DOHH2 (cell line): ENCODE results near the gene PYCARD.

Experiments used
- H3F3A ChIP-seq: fragments of 200-600 bp; sonication (generic), shearing (Covaris generic); 2 replicates; pipeline ENCODE4 v1.6.0; 2016; ENCODE audit warnings: antibody characterized with exemption, mild to moderate bottlenecking; ENCODE audit not compliant: control insufficient read depth, insufficient read depth
- H3K27ac ChIP-seq: fragments of 200-600 bp; sonication (generic); 2 replicates; pipeline ENCODE4 v1.5.1; 2014; ENCODE audit warnings: low read depth, mild to moderate bottlenecking, low read length, moderate library complexity
- H3K27me3 ChIP-seq: fragments of 200-600 bp; sonication (generic); 2 replicates; pipeline ENCODE4 v1.6.1; 2014; ENCODE audit warnings: mild to moderate bottlenecking, low read length, mixed read lengths; ENCODE audit not compliant: control insufficient read depth
- H3K36me3 ChIP-seq: fragments of 200-600 bp; sonication (generic); 2 replicates; pipeline ENCODE4 v1.6.1; 2014; ENCODE audit warnings: mild to moderate bottlenecking, low read length, moderate library complexity, mixed read lengths; ENCODE audit not compliant: control insufficient read depth
- H3K4me1 ChIP-seq: fragments of 200-600 bp; sonication (generic); 2 replicates; pipeline ENCODE4 v1.6.1; 2014; ENCODE audit warnings: mild to moderate bottlenecking, low read length, mixed read lengths; ENCODE audit not compliant: control insufficient read depth
- H3K4me2 ChIP-seq: fragments of 200-600 bp; sonication (generic); 2 replicates; pipeline ENCODE4 v1.6.0; 2014; ENCODE audit warnings: mild to moderate bottlenecking, low read length, moderate library complexity
- H3K4me3 ChIP-seq: fragments of 200-600 bp; sonication (generic); 2 replicates; pipeline ENCODE4 v1.5.1; 2014; ENCODE audit warnings: mild to moderate bottlenecking, low read length, mixed read lengths
- H3K79me2 ChIP-seq: fragments of 200-600 bp; sonication (generic); 2 replicates; pipeline ENCODE4 v1.6.1; 2014; ENCODE audit warnings: mild to moderate bottlenecking, low read length, mixed read lengths; ENCODE audit not compliant: control insufficient read depth
- H3K9me2 ChIP-seq: fragments of 200-600 bp; sonication (generic); replicated peaks from 2 replicates; pipeline ENCODE4 v1.6.1; 2014; ENCODE audit warnings: mild to moderate bottlenecking, low read length, mixed read lengths; ENCODE audit not compliant: control insufficient read depth
- H3K9me3 ChIP-seq: fragments of 200-600 bp; sonication (generic); 2 replicates; pipeline ENCODE4 v1.6.1; 2014; ENCODE audit warnings: antibody characterized with exemption, low read length, mixed read lengths; ENCODE audit not compliant: control insufficient read depth, insufficient read depth
- H4K20me1 ChIP-seq: fragments of 200-600 bp; sonication (generic); 2 replicates; pipeline ENCODE4 v1.6.0; 2014; ENCODE audit warnings: low read depth, mild to moderate bottlenecking, antibody characterized with exemption, low read length, moderate library complexity; ENCODE audit not compliant: control insufficient read depth, insufficient read depth
- CTCF ChIP-seq: fragments of 200-600 bp; sonication (generic); IDR thresholded peaks from one replicate; pipeline ENCODE4 v1.5.1; 2014; ENCODE audit warnings: antibody characterized with exemption, mild to moderate bottlenecking, low read depth, low read length; ENCODE audit not compliant: poor library complexity, severe bottlenecking
- EZH2phosphoT487 ChIP-seq: fragments of 200-600 bp; sonication (generic); IDR thresholded peaks from 2 replicates; pipeline ENCODE4 v1.6.1; 2017; ENCODE audit warnings: borderline replicate concordance, mild to moderate bottlenecking, antibody characterized with exemption, low read length, moderate library complexity, mixed read lengths

Gene PYCARD

GRCh38 chr16:31242206-31242605, 39.6 kb upstream of the PYCARD start:
- peaks cover 14% of the 10 kb centered on the region for H3K4me1 ChIP-seq
- no peaks in the 10 kb centered on the region for H3K9me3 ChIP-seq
- H3K79me2 ChIP-seq, result no peaks in the 10 kb centered on the region
- H3K9me2 ChIP-seq, result no peaks in the 10 kb centered on the region
- no peaks in the 10 kb centered on the region for H3K36me3 ChIP-seq
- no peak overlapping the region for H3K27ac ChIP-seq
- no peak overlapping the region for H3K4me2 ChIP-seq
- H3K4me3 ChIP-seq, result no peak overlapping the region
- H3F3A ChIP-seq, result peaks cover 5% of the 10 kb centered on the region
- no peaks in the 10 kb centered on the region for H4K20me1 ChIP-seq
- H3K27me3 ChIP-seq, result peaks cover 8% of the 10 kb centered on the region
- TF ChIP-seq EZH2phosphoT487 (no peak), CTCF (no peak)

GRCh38 chr16:31238041-31238440, 35.5 kb upstream of the PYCARD start:
- Histone ChIP-seq H3K9me2 (no peaks in the 10 kb centered on the region), H3K9me3 (no peaks in the 10 kb centered on the region), H3K27ac (no peak overlapping the region), H3K27me3 (peaks cover 8% of the 10 kb centered on the region), H3K4me3 (no peak overlapping the region), H3K79me2 (no peaks in the 10 kb centered on the region), H3F3A (no peaks in the 10 kb centered on the region), H3K4me2 (no peak overlapping the region), H3K4me1 (no peaks in the 10 kb centered on the region), H3K36me3 (no peaks in the 10 kb centered on the region), H4K20me1 (no peaks in the 10 kb centered on the region)
- TF ChIP-seq EZH2phosphoT487, result no peak

GRCh38 chr16:31229501-31229900, 26.9 kb upstream of the PYCARD start:
- TF ChIP-seq CTCF (no peak), EZH2phosphoT487 (no peak)
- no peaks in the 10 kb centered on the region for H4K20me1 ChIP-seq
- no peaks in the 10 kb centered on the region for H3K27me3 ChIP-seq
- H3K9me3 ChIP-seq, result no peaks in the 10 kb centered on the region
- H3K4me3 ChIP-seq, result no peak overlapping the region
- H3F3A ChIP-seq, result no peaks in the 10 kb centered on the region
- no peak overlapping the region for H3K27ac ChIP-seq
- H3K36me3 ChIP-seq, result no peaks in the 10 kb centered on the region
- no peak overlapping the region for H3K4me2 ChIP-seq
- H3K79me2 ChIP-seq, result no peaks in the 10 kb centered on the region
- H3K9me2 ChIP-seq, result no peaks in the 10 kb centered on the region
- H3K4me1 ChIP-seq, result no peaks in the 10 kb centered on the region

- Histone ChIP-seq H3K4me2 (no peak overlapping the region), H3K27ac (no peak overlapping the region), H3K4me3 (no peak overlapping the region), H4K20me1 (no peaks in the 10 kb centered on the region), H3K36me3 (no peaks in the 10 kb centered on the region), H3K79me2 (no peaks in the 10 kb centered on the region), H3K27me3 (no peaks in the 10 kb centered on the region), H3K4me1 (no peaks in the 10 kb centered on the region), H3F3A (no peaks in the 10 kb centered on the region), H3K9me2 (no peaks in the 10 kb centered on the region), H3K9me3 (no peaks in the 10 kb centered on the region)
- TF ChIP-seq EZH2phosphoT487, result no peak
Measured at GRCh38 chr16:31228206-31228605, 25.6 kb upstream of the PYCARD start.
